Stimulated activated CD4-positive, alpha-beta T cell treated with anti-CD3 and anti-CD28 coated beads, Interleukin-12 subunit alpha, Interleukin-12 subunit beta, amount 100 ng/mL, for 4 hours (primary cell): ENCODE measurements around the gene MDFIC.

ENCODE experiments used
- DNase-seq: peaks from one replicate; pipeline ENCODE4 v3.0.0-alpha.2; 2020

MDFIC gene

DNA sequence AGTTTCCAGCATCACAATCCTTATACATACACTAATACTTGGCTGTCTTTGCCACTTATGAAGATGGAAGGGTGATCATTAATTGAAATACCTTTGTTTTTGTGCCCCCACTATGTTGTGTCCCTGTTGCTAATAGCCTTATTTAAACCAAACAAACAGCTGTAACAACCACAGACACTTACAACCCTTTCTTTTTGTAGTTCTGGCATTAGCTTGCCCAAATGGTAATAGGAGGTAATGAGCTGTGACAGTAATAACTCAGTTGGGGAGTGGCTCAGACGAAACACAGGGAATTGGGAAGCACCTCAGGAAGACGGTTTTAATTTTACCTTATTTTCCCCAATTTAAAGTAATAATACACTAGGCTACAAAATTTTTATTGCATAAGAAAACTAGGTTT is 83.4 kb downstream of the MDFIC start:
- DNase-seq, result no peak

DNA sequence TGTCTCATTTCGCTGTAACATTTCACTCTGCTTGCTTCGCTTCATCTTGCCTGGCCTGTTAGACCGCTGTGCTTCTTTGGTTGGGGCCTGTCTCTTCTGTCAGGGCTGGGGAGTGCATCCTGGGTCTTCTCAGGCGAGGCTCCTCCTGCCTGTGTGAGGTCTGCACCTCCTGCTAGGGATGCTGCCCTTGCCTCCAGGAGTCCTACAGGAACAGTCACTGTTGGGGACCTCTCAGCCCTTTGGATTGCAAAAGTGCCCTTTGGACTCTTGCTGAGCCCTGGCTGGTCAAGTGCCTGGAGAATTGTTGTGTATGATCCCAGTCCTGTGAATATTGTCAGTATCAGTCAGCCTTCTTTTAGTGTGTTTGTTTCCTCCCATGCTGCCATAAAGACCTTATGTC is 84.1 kb downstream of the MDFIC start:
- no peak for DNase-seq

DNA sequence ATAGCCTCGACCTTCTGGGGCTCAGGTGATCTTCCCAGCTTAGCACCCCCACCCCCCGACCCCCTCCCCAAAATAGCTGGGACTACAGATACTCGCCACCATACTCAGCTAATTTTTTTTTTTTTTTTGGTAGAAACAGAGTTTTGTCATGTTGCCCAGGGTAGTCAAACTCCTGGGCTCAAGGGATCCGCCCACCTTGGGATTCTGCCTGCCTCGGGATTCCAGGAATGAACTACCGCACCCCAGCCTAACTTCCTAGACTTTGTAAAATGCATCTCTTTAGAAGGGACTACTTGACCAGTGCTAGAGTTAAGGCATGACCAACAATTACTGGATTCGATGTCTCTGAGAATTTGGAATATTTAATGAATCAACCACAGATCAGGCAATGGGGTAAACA is 85.9 kb downstream of the MDFIC start:
- no peak for DNase-seq

GRCh38 chr7:115008465-115009114 is 86.7 kb downstream of the MDFIC start:
- no peak for DNase-seq

- no peak for DNase-seq
Observed at GRCh38 chr7:115009139-115009538, 87.2 kb downstream of the MDFIC start.

DNA sequence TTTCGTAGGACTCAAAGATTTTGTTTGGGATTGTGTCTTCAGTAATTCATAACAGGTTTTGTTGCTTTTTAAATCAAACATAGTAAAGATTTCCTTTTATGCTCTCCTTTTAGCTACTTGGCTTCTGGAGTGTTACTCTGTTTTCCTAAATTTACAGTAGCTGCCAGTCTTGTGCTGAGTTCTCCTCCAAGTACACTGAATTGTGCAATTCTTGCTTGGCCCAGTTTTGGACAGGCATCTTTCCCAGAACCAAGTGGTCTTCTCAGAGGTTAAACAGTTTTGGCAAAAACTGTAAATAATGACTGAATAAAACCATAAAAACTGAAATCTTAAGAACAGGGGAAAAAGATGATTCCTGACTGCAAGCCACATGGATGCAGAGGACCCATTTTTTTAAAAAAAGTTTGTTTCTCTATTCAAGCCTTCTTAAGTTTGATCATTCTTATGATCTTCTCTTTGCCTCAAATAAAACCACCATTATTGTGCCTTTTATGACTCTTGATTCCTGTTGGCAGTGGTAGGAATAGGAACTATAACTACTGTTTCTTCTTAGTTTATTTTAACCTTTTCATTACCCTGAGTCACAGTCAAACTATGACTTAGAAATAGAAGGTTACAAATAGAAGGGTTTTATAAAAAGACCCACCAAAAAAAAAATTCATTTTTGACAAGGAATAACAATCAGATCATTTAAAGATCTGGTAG is 88.0 kb downstream of the MDFIC start:
- no peak for DNase-seq

GRCh38 chr7:115010441-115010820 is 88.5 kb downstream of the MDFIC start:
- no peak for DNase-seq

- no peak for DNase-seq
Observed at GRCh38 chr7:115013886-115014285, 92.0 kb downstream of the MDFIC start.

DNA sequence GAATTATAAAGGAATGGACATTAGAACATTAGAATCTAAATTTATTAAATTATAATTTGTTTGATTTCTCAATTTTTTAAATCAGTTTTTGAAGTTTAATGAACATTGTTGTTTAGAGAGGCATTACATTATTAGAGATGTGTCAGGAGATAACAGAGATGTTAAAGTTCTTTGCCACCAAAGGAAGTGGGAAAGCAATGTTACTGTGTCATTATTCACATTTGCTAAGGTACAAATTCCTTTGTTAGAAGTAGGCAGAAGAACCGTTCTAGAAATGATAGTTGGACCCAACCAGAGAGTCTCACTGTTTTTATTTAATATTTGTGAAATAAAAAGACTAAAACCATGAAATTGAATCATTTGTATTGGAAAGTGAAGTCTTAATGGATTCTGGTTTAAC is 92.9 kb downstream of the MDFIC start:
- DNase-seq, result no peak

DNA sequence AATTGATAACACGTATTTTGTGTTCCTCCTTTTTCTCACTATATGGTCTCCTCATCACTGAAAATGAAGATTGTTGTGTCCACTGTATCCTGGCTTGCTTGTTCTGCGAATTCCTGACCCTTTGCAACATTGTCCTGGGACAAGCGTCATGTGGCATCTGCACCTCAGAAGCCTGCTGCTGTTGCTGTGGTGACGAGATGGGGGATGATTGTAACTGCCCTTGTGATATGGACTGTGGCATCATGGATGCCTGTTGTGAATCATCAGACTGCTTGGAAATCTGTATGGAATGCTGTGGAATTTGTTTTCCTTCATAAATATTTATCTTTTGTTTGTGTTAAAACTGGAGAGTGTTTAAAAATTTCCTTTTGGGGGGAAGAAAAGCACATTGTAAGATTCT is 93.7 kb downstream of the MDFIC start:
- DNase-seq, result no peak

- no peak for DNase-seq
Observed at GRCh38 chr7:115019882-115020605, 98.2 kb downstream of the MDFIC start.

GRCh38 chr7:115023219-115023618 is 101.3 kb downstream of the MDFIC start:
- no peak for DNase-seq

DNA sequence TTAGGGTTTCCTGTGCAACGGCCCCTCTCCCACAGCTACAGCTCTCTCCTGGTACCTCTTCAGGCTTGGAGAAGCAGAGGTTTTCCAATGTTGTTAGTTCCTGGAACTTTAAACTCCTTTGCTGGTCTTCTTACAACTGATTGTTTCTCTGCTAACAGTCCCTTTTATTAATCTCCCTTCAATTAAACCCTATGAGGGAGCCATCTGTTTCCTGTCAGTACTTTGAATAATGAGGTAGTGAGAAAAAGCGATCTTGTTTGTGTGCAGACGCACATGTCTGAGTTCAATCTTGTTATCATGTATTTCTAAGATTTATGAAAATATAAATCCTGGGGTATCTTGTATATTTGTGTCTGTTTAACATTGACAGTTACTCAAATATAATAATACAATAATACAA is 102.4 kb downstream of the MDFIC start:
- no peak for DNase-seq

DNA sequence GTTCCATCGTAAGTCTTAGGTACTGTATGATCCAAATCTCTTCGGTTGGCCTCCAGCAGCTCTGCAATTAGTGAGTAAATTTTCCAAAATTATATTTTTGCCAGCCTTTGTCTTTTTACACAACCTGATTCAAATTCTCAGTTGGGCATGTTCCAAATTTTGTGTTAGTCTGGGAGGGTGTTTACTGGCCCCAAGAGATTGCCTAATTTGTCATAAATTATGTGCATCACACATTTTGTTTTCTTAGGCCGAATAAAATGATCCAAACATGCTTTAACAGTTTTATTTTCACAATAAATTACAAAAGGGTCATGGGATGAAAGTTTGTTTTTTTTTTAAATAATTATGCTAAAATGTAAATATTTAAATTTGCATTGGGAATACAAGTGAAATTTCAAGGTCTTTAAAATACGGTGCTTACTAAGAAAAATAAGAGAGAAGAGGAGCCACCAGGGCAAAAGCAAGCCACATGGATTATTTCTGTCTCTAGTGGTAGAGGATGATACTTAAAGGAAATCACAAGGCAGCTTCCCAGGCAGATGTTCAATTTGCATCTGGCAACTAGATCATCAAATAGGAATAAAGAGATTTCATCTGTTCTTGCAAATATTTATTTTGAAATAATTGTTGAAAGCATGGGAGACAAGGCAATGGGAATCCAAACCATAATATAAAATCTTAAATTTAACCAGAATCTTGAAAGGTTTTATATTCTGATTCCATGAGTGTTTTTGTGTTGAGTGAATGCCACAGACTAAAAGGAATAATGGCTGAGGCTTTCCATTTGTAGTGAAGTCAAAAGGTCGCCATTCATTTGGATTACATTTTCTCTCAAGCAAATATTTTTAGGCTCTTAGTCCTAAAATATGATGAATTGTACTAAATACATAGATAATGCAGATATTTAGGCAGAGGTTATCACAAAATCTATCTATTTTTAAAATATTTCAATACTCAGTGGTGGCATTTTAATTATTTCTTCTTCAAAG is 111.1 kb downstream of the MDFIC start:
- DNase-seq, result no peak

DNA sequence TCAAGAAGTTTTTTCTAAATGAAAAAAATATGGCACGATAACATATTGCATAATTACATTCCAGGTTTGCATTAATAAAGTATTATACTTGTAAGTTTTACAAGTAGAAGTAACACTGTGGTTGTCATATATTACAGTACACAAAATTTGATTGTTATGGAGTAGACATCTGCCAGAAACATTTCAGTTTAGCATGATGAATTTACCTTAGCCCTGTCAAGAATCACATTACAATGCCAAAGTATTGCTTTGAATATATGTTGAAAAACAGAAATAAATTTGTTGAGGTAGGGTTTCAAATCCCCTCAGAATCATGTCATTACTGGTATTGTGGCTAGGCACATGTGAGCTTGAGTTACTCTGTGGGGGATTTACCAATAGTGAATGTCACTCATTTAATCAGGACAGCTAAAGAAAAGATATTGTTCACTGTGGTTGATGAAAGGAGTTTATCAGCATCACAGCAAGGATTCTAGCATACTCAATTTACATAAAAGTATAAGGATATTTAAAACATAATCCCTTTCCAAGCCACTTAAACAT is 112.1 kb downstream of the MDFIC start:
- DNase-seq, result no peak

DNA sequence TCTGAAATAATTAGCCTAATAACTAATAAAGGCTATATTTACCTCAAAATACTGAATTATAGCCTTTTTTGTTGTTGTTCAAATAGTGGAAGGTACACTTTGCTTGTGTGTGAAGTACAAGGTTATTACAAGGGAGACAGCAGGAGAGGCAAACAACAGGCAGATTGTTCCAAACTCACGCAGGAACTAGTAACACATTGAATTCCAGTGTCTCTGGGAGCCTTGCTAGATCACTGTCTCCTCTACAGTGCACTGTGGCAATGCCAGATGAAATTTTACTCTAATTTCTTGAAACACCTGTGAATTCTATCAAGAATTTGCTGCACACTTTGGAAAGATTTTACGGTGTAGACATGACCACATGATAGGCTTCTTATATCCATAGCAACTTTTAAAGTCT is 112.6 kb downstream of the MDFIC start:
- DNase-seq, result no peak

GRCh38 chr7:115037128-115037802 is 115.4 kb downstream of the MDFIC start:
- DNase-seq, result no peak

GRCh38 chr7:115038158-115038557 is 116.3 kb downstream of the MDFIC start:
- no peak for DNase-seq

- DNase-seq, result no peak
Observed at GRCh38 chr7:115040057-115040456, 118.2 kb downstream of the MDFIC start.

- no peak for DNase-seq
Observed at GRCh38 chr7:115040495-115040894, 118.6 kb downstream of the MDFIC start.

DNA sequence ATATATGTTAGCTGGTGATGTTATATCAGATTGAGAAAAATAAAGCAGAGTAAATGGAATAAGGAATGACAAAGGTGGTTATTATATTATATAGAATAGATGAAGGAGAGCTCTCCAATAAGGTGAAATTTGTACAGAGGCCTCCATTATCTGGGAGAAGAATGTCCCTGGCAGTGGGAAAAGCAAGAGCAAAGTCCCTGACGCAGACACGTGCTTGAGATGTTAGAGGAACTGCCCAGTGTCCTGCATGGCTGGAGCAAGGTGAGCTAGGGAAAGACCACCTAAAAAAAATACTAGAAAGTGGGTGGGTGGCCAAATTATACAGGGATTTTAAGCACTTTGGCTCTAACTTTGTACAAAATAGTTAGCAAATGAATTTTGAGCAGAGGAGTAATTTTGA is 120.7 kb downstream of the MDFIC start:
- no peak for DNase-seq

- no peak for DNase-seq
Observed at GRCh38 chr7:115043605-115044004, 121.7 kb downstream of the MDFIC start.
